Glomerular visceral epithelial cell (primary cell): ENCODE measurements around the gene B2M.
A peak's percentile ranks its signal among the peaks of the same experiment; 100 is the strongest.
"Not testable (repeated sequence)": the region's sequence is repeated elsewhere in the genome, so short reads cannot be mapped to it uniquely, and the experiment has no call there.

Experiments
- DNase-seq: peaks from one replicate; pipeline ENCODE4 v3.0.0-alpha.2; 2016; ENCODE audit errors: extremely low spot score

Gene B2M

DNA sequence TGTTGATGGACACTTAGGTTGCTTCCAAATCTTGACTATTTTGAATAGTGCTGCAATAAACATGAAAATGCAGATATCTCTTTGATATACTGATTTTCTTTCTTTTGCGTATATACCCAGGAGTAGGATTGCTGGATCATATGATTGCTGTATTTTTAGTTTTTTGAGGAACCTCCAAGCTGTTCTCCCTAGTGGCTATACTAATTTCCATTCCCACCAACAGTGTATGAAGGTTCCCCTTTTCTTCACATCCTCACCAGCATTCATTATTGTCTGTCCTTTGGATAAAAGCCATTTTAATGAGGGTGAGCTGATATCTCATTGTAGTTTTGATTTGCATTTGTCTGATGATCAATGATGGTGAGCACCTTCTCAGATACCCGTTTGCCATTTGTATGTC, 12.7 kb upstream of the B2M start:
- no peak for DNase-seq

DNA sequence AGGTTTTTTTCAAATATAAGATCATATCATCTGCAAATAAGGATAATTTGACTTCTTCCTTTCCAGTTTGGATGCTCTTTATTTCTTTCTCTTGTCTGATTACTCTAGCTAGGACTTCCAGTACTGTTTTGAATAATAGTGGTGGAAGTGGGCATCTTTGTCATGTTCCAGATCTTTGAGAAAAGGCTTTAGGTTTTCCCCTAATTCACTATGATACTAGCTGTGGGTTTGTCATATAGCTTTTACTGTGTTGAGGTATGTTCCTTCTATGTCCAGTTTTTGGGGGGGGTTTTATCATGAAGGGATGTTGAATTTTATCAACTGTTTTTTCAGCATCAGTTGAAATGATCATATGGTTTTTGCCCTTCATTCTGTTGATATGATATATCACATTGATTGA, 10.6 kb upstream of the B2M start:
- not testable (repeated sequence) for DNase-seq

DNA sequence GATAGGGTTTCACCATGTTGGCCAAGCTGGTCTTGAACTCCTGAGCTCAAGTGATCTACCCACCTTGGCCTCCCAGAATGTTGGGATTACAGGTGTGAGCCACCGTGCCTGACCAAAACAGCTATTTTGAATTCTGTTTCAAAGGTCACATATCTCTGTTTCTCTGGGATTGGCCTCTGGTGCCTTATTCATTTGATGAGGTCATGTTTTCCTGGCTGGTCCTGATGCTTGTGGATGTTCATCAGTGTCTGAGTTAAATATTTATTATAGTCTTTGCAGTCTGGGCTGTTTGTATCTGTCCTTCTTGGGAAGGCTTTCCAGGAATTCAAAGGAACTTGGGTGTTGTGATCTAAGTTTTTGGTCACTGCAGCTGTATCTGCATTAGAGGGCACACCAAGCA, 5.3 kb upstream of the B2M start:
- no peak for DNase-seq

DNA sequence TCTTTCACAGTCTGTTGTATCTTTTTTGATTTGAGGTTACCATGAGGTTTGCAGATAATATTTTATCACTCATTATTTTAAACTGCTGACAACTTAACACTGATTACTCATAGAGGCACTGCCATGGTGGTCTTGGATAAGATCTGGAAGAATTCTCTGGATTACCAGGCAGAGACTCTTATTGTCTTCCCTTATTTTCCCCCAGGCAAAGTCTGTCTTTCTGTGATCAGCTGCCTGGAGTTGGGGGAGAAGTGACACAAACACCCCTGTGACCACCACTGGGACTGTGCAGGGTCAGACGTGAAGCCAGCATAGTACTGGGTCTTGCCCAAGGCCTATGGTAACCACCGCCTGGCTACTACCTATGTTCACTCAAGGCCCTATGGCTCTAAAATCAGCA, 4.9 kb upstream of the B2M start:
- no peak for DNase-seq

DNA sequence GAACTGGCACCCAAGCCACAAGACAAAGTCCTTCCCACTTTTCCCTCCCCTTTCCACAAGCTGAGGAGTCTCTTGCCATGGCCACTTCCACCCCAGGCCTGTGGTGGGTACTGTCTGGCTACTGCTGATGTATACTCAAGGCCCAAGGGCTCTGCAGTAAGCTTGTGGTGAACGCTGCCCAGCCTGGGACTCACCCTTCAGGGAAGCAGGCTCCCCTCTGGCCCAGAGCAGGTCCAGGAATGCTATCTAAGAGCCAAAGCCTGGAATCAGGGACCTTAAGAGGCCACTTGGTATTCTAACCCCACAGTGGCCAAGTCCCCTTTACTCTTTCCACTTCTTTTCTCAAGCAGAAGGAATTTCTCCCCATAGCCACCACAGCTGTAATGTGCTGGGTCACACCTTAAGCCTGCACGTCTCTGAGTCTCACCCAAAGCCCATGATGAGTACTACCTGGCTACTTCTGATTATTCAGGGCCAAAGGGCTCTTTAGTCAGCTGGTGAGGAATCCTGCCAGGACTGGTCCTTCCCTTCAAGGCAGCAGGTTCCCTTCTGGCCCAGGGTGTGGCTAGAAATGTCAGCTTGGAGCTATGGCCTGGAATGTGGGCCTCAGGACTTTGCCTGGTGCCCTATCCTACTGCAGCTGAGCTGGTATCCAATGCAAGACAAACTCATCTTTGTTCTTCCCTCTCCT, 4.2 kb upstream of the B2M start:
- DNase-seq, result no peak

DNA sequence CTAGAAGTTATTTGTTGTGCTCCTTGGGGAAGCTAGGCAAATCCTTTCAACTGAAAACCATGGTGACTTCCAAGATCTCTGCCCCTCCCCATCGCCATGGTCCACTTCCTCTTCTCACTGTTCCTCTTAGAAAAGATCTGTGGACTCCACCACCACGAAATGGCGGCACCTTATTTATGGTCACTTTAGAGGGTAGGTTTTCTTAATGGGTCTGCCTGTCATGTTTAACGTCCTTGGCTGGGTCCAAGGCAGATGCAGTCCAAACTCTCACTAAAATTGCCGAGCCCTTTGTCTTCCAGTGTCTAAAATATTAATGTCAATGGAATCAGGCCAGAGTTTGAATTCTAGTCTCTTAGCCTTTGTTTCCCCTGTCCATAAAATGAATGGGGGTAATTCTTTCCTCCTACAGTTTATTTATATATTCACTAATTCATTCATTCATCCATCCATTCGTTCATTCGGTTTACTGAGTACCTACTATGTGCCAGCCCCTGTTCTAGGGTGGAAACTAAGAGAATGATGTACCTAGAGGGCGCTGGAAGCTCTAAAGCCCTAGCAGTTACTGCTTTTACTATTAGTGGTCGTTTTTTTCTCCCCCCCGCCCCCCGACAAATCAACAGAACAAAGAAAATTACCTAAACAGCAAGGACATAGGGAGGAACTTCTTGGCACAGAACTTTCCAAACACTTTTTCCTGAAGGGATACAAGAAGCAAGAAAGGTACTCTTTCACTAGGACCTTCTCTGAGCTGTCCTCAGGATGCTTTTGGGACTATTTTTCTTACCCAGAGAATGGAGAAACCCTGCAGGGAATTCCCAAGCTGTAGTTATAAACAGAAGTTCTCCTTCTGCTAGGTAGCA, 851 bp upstream of the B2M start:
- peak; percentile 32 for DNase-seq

DNA sequence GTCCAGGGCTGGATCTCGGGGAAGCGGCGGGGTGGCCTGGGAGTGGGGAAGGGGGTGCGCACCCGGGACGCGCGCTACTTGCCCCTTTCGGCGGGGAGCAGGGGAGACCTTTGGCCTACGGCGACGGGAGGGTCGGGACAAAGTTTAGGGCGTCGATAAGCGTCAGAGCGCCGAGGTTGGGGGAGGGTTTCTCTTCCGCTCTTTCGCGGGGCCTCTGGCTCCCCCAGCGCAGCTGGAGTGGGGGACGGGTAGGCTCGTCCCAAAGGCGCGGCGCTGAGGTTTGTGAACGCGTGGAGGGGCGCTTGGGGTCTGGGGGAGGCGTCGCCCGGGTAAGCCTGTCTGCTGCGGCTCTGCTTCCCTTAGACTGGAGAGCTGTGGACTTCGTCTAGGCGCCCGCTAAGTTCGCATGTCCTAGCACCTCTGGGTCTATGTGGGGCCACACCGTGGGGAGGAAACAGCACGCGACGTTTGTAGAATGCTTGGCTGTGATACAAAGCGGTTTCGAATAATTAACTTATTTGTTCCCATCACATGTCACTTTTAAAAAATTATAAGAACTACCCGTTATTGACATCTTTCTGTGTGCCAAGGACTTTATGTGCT, 527 bp downstream of the B2M start:
- peak; percentile 38 for DNase-seq

DNA sequence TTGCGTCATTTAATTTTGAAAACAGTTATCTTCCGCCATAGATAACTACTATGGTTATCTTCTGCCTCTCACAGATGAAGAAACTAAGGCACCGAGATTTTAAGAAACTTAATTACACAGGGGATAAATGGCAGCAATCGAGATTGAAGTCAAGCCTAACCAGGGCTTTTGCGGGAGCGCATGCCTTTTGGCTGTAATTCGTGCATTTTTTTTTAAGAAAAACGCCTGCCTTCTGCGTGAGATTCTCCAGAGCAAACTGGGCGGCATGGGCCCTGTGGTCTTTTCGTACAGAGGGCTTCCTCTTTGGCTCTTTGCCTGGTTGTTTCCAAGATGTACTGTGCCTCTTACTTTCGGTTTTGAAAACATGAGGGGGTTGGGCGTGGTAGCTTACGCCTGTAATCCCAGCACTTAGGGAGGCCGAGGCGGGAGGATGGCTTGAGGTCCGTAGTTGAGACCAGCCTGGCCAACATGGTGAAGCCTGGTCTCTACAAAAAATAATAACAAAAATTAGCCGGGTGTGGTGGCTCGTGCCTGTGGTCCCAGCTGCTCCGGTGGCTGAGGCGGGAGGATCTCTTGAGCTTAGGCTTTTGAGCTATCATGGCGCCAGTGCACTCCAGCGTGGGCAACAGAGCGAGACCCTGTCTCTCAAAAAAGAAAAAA, 1.2 kb downstream of the B2M start:
- DNase-seq, result peak; percentile 83

DNA sequence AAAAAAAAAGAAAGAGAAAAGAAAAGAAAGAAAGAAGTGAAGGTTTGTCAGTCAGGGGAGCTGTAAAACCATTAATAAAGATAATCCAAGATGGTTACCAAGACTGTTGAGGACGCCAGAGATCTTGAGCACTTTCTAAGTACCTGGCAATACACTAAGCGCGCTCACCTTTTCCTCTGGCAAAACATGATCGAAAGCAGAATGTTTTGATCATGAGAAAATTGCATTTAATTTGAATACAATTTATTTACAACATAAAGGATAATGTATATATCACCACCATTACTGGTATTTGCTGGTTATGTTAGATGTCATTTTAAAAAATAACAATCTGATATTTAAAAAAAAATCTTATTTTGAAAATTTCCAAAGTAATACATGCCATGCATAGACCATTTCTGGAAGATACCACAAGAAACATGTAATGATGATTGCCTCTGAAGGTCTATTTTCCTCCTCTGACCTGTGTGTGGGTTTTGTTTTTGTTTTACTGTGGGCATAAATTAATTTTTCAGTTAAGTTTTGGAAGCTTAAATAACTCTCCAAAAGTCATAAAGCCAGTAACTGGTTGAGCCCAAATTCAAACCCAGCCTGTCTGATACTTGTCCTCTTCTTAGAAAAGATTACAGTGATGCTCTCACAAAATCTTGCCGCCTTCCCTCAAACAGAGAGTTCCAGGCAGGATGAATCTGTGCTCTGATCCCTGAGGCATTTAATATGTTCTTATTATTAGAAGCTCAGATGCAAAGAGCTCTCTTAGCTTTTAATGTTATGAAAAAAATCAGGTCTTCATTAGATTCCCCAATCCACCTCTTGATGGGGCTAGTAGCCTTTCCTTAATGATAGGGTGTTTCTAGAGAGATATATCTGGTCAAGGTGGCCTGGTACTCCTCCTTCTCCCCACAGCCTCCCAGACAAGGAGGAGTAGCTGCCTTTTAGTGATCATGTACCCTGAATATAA, 2.0 kb downstream of the B2M start:
- DNase-seq, result peak; percentile 46

DNA sequence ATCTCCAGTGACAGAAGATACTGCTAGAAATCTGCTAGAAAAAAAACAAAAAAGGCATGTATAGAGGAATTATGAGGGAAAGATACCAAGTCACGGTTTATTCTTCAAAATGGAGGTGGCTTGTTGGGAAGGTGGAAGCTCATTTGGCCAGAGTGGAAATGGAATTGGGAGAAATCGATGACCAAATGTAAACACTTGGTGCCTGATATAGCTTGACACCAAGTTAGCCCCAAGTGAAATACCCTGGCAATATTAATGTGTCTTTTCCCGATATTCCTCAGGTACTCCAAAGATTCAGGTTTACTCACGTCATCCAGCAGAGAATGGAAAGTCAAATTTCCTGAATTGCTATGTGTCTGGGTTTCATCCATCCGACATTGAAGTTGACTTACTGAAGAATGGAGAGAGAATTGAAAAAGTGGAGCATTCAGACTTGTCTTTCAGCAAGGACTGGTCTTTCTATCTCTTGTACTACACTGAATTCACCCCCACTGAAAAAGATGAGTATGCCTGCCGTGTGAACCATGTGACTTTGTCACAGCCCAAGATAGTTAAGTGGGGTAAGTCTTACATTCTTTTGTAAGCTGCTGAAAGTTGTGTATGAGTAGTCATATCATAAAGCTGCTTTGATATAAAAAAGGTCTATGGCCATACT, 4.0 kb downstream of the B2M start:
- DNase-seq, result no peak

DNA sequence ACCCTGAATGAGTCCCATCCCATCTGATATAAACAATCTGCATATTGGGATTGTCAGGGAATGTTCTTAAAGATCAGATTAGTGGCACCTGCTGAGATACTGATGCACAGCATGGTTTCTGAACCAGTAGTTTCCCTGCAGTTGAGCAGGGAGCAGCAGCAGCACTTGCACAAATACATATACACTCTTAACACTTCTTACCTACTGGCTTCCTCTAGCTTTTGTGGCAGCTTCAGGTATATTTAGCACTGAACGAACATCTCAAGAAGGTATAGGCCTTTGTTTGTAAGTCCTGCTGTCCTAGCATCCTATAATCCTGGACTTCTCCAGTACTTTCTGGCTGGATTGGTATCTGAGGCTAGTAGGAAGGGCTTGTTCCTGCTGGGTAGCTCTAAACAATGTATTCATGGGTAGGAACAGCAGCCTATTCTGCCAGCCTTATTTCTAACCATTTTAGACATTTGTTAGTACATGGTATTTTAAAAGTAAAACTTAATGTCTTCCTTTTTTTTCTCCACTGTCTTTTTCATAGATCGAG, 4.5 kb downstream of the B2M start:
- DNase-seq, result no peak

DNA sequence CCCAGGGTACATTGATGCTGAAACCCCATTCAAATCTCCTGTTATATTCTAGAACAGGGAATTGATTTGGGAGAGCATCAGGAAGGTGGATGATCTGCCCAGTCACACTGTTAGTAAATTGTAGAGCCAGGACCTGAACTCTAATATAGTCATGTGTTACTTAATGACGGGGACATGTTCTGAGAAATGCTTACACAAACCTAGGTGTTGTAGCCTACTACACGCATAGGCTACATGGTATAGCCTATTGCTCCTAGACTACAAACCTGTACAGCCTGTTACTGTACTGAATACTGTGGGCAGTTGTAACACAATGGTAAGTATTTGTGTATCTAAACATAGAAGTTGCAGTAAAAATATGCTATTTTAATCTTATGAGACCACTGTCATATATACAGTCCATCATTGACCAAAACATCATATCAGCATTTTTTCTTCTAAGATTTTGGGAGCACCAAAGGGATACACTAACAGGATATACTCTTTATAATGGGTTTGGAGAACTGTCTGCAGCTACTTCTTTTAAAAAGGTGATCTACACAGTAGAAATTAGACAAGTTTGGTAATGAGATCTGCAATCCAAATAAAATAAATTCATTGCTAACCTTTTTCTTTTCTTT, 5.8 kb downstream of the B2M start:
- no peak for DNase-seq

DNA sequence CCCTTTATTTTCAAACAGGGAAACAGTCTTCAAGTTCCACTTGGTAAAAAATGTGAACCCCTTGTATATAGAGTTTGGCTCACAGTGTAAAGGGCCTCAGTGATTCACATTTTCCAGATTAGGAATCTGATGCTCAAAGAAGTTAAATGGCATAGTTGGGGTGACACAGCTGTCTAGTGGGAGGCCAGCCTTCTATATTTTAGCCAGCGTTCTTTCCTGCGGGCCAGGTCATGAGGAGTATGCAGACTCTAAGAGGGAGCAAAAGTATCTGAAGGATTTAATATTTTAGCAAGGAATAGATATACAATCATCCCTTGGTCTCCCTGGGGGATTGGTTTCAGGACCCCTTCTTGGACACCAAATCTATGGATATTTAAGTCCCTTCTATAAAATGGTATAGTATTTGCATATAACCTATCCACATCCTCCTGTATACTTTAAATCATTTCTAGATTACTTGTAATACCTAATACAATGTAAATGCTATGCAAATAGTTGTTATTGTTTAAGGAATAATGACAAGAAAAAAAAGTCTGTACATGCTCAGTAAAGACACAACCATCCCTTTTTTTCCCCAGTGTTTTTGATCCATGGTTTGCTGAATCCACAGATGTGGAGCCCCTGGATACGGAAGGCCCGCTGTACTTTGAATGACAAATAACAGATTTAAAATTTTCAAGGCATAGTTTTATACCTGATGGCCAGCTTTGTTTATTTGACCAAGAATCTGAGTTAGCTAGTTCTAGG, 7.0 kb downstream of the B2M start:
- DNase-seq, result no peak

DNA sequence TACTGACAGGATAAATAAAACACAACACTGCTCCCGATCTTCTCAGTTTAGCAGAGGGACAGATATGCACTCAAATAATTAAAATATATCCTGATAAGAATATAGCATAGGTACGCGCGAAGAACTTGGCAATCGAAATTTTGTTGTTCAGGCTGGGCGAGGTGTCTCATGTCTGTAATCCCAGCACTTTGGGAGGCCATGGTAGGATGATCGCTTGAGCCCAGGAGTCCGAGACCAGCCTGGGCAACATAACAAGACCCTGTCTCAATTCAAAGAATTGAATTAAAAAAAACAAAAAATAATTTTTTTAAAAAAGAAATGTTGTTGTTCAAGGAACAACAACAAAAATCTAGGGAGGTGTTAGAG, 7.6 kb downstream of the B2M start:
- no peak for DNase-seq

DNA sequence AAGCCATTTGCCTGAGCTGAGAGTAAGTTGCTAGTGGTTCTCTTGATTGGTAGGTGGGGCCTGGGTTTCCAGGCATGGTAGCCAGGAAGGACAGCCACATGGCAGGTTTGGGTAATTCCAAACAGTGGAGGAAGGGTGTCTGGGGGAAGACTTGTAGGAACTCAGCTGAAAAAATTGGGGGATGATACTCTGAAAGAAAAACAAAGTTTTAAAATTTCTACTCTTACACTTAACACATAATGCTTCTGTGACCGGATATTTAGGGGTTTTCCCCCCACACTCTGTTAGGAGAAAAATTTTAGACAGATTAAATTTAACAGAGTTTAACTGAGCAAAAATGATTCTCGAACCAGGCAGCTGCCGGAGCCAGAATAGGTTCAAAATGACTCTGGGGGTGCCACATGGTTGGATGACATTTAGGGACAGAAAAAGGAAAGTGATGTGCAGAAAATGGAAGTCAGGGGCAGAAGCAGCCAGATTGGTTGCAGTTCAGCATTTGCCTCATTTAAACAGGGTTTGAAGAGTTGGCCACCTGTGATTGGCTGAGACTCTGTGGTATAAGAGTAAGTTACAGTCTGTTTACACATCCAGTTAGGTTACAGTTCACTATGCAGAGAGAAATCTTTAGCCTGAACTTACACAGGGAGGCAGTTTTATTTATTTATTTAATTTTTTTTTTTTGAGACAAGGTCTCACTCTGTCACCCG, 8.1 kb downstream of the B2M start:
- DNase-seq, result peak; percentile 56

DNA sequence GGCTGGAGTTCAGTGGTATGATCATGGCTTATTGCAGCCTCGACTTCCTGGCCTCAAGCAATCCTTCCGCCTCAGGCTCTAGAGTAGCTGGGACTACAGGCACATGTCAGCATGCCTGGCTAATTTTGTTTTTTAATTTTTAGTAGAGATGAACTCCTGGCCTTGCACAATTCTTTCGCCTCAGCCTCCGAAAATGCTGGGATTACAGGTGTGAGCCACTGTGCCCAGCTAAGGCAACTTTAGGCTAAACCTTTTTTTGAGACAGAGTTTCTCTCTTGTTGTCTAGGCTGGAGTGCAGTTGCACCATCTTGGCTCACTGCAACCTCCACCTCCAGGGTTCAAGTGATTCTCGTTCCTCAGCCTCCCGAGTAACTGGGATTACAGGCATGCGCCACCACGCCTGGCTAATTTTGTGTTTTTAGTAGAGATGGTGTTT, 8.7 kb downstream of the B2M start:
- DNase-seq, result not testable (repeated sequence)

DNA sequence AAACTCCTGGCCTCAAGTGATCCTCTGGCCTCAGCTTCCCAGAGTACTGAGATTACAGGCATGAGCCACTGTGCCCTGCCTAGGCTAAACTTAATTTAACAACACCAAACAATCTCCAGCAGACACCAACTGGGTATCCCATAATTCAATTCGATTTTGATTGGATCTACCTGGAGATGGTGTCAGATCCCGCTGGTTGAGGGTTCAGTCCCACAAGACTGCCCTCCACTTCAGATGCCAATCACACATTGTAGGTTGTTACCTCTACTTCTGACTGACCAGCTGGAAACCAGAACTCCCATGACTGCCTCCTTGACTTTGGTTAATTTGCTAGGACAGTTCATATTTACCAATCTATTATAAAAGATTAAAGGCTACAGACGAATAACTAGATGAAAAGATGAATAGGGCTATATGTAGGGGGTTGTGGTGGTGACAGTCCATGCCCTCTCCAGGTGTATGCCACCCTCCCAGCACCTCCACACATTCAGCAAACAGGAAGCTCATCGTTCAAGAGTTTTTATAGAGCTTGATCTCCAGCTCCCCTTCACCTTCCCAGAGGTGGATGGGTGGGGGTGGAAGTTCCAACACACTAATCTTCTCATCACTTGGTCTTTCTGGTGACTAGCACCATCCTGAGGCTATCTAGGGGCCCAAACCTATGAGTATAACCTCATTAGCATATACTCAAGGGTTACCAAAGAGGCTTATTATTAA, 9.3 kb downstream of the B2M start:
- DNase-seq, result peak; percentile 23

DNA sequence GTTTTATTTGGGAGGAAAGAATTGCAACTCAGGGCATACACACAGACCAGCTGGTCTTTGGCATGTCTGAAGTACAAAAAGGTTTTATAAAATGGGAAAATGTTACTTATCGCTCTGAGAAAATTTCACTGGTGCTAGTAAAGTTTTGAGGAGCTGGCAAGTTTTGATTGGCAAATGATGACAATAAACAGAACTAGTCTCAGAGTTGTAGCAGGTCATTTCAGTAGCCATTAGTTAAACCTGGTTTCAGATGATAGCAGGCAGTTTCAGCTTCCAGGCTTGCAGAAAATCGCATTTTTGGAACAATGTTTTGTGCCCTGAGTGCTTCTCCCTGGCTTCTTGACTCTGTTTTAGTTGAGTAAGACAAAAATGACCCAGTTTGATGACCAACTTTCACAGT, 10.7 kb downstream of the B2M start:
- no peak for DNase-seq
